Measurements from ENCODE around the gene TMED10.

Gene TMED10

GRCh38 chr14:75224561-75224960 lies 48.1 kb upstream of the TMED10 start:
- ChIA-PET CTCF (no interaction called here), POLR2A (no interaction called here)
- Histone ChIP-seq H3K4me1 (ENCODE audit: control insufficient read depth, insufficient read depth, low read length) (no peaks in the 10 kb centered on the region), H3K4me3 (ENCODE audit: low read depth, low read length) (no peak overlapping the region), H3K9me3 (ENCODE audit: control insufficient read depth, insufficient read depth, low read depth, low read length) (no peaks in the 10 kb centered on the region), H3K27ac (ENCODE audit: extremely low read depth, low read depth, low read length) (no peak overlapping the region), H3K36me3 (ENCODE audit: control insufficient read depth in 2 of 2, insufficient read depth in 1 of 2, low read length in 2 of 2) (no peaks in the 10 kb centered on the region)
- TF ChIP-seq ZNF175 (tag by site-specific recombination; IDR thresholded peaks at IDR 0.05) = no peak
- TF ChIP-seq ZNF660 (tag by site-specific recombination; IDR thresholded peaks at IDR 0.05) = no peak
- no peak for TF ChIP-seq ZFHX2 (tag by site-specific recombination; conservative IDR thresholded peaks at IDR 0.05)
- no peak for TF ChIP-seq KLF9 (tag by site-specific recombination; IDR thresholded peaks at IDR 0.05; ENCODE audit: low read depth)
- TF ChIP-seq ZNF280C (tag by site-specific recombination; IDR thresholded peaks at IDR 0.05) = no peak
- no peak for TF ChIP-seq ZBTB10 (tag by site-specific recombination; IDR thresholded peaks at IDR 0.05)
- no peak for TF ChIP-seq PRDM2 (tag by site-specific recombination; IDR thresholded peaks at IDR 0.05; ENCODE audit: borderline replicate concordance)
- TF ChIP-seq ZNF558 (tag by site-specific recombination; IDR thresholded peaks at IDR 0.05) = no peak
- TF ChIP-seq ZNF23 (tag by site-specific recombination; IDR thresholded peaks at IDR 0.05; ENCODE audit: borderline replicate concordance) = no peak
- no peak for TF ChIP-seq ZNF792 (tag by site-specific recombination; IDR thresholded peaks at IDR 0.05)
- TF ChIP-seq ZBTB11 (tag by site-specific recombination; conservative IDR thresholded peaks at IDR 0.05; ENCODE audit: low read depth) = no peak
- no peak for TF ChIP-seq SCRT1 (tag by site-specific recombination; IDR thresholded peaks at IDR 0.05; ENCODE audit: borderline replicate concordance)
- TF ChIP-seq ELK4 (IDR thresholded peaks at IDR 0.05; ENCODE audit: borderline replicate concordance, low read depth, low read length) = no peak
